NCI-H446 (cell line): Measurements from ENCODE around the gene DNAI4.
A peak's percentile ranks its signal among the peaks of the same experiment; 100 is the strongest.
"Not testable (repeated sequence)": the region's sequence is repeated elsewhere in the genome, so short reads cannot be mapped to it uniquely, and the experiment has no call there.

Experiments
- DNase-seq, 2 experiments: peaks; one replicate each; lab custom pipeline; 2025; lab: John Stamatoyannopoulos, UW

The DNAI4 gene

GRCh38 chr1:66924756-66925557 lies at the start of gene DNAI4, which contains the start of gene MIER1:
TSS of gene DNAI4 (minus strand) at chr1:66924856. CDS start at chr1:66924831, 25 bp downstream.
TSS of gene MIER1 (plus strand) at chr1:66924990. CDS start at chr1:66925029, 39 bp downstream.
- DNase-seq = peak; percentile 99 to 100

DNA sequence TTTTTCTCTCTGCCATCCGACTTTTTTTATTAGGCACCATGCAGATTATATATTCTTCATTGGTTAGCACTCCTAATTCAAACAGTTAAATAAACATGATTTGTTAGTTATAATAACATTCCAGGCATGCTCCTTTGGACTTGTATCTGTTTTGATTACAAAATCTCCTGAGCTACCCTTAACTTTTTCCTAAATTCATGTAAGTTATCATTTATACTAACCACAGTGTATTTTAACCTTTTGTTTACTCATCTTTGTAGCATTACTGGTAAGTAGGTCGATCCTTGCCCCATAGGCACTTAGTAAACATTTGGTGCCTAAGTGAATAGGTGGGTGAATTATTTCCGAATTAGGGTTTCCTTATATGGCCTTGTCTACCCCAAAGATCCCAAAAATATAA lies 43.9 kb upstream of the DNAI4 start:
- no peak for DNase-seq

GRCh38 chr1:66966188-66966873 lies 41.7 kb upstream of the DNAI4 start:
- not testable (repeated sequence) for DNase-seq

- no peak for DNase-seq
These were observed 33.3 kb upstream of the DNAI4 start for GRCh38 chr1:66957938-66958337.

GRCh38 chr1:66954208-66954607 lies 29.6 kb upstream of the DNAI4 start:
- DNase-seq = no peak

DNA sequence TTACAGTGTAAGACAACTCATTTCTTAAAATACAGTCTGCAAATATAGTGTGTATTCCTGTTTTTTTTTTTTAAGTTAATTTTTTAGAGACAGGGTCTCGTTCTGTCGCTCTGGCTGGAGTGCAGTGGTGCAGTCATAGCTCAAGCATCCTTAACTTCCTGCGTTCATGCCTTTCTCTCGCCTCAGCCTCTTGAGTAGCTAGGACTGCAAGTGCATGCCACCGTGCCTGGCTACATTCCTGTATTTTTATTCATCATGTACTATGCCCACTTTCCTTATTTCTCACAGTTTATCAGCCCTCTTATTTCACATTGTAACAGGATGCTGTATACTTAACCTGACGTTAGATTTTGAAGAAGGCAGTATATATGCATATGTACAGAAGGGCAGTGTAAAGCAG lies 26.9 kb upstream of the DNAI4 start:
- no peak for DNase-seq

DNA sequence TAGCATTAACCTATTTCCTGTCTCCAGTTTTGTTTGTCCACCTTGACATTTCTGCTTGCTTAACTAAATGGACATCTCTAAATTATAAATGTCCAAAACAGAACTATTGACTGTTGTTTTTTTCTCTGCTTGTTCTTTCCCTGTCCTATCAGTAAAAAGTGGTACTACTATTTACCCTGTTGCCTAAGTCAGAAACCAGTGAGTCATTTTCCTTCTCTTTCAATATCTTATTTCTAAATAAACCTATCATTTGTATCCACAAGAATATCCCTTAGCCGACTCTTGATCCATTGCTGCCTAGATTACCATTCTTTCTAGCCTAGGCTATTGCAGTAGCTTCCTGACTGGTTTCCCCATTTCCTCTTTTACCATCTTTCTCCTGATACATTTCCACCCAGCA lies 22.6 kb upstream of the DNAI4 start:
- no peak for DNase-seq

- no peak for DNase-seq
These were observed 20.7 kb upstream of the DNAI4 start for GRCh38 chr1:66945316-66945715.

DNA sequence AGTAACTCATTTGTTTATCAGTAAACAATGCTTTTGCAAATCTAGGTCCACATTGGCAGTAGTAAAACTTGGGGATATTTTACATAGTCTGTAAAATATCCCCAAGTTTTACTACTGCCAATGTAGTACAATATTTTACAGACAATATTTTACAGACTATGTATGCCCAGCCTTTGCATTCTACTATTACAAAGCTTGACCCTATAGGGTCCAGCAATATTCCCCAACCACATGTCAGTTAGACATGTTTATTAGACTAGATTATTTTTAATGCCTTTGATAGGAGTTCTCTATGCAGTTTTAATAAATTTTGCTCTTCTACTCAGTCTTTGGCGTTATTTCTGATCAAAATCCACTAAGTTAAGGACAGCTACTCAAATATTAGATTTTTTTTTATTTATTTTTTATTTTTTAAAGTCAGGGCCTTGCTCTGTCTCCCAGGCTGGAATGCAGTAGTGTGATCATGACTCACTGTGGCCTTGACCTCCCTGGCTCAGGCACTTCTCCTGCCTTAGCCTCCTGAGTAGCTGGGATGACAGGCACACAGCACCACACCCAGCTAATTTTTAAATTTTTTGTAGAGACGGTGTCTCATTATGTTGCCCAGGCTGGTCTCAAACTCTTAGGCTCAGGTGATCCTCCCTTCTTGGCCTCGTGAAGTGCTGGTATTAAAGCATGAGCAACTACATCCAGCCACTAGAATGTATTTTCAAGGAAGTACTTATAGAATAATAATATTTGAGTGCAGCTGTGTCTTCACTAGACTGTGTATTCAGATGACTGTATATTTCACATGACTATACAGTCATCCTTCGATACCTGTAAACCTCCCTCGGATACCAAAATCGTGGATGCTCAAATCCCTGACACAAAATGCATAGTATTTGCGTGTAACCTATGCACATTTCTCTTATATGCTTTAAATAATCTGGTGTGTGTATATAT lies 19.9 kb upstream of the DNAI4 start:
- DNase-seq = no peak

GRCh38 chr1:66943361-66943969 lies 18.8 kb upstream of the DNAI4 start:
- DNase-seq = no peak

GRCh38 chr1:66940981-66941380 lies 16.3 kb upstream of the DNAI4 start:
- DNase-seq = no peak

GRCh38 chr1:66938613-66939012 lies 14.0 kb upstream of the DNAI4 start:
- DNase-seq = no peak

DNA sequence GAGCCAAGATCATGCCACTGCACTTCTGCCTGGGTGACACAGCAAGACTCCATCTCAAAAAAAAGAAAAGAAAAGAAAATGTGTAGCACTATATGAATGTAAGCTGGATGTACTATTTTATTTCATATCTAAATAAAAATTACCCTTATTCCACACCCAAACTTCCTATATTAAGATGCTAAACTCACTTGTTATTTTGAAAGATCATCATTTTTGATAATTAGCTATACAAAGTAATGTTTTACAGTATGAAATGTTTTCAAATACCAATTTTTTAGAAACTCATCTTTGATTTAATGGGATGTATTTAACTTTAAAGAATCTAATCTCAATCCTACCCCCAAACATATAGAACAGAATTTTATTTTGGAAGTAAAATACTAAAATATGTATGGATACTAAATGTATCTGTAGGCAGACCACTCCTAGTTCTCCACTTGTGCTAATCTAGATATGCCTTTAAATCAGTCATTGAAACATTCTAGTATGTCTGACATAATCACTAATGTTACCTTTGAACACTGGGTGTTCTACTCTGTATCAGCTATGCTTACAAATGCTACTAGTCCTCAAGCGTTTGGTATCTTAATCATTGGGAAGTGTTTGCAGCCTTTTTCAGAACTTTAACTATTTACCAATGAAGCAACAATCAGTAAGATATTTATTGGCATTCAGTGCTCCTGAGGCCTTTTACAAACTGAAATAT lies 13.0 kb upstream of the DNAI4 start:
- no peak for DNase-seq

- no peak for DNase-seq
These were observed 9.4 kb upstream of the DNAI4 start for GRCh38 chr1:66933887-66934700.

GRCh38 chr1:66932291-66932690 lies 7.6 kb upstream of the DNAI4 start:
- DNase-seq = no peak

DNA sequence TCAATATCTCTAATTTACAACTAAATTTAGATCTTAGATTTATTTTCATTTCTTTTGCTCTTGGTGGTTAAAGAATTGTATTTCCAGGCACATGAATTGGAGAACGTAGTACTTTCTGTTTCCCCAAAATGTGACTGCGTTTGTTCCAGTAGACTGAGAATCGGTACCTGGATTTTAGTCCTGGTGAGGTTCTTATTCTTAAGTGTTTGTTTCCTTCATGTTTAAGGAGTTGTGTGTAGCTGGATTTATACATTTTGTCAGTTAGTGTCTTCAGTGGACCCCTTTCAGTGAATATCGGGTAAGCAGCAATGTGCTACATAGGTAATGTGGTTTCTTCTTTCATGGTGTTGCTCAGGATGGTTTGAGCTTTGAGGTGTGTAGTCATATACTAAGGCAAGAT lies 6.9 kb upstream of the DNAI4 start:
- DNase-seq = no peak

GRCh38 chr1:66930823-66931174 lies 6.1 kb upstream of the DNAI4 start:
- DNase-seq = no peak

DNA sequence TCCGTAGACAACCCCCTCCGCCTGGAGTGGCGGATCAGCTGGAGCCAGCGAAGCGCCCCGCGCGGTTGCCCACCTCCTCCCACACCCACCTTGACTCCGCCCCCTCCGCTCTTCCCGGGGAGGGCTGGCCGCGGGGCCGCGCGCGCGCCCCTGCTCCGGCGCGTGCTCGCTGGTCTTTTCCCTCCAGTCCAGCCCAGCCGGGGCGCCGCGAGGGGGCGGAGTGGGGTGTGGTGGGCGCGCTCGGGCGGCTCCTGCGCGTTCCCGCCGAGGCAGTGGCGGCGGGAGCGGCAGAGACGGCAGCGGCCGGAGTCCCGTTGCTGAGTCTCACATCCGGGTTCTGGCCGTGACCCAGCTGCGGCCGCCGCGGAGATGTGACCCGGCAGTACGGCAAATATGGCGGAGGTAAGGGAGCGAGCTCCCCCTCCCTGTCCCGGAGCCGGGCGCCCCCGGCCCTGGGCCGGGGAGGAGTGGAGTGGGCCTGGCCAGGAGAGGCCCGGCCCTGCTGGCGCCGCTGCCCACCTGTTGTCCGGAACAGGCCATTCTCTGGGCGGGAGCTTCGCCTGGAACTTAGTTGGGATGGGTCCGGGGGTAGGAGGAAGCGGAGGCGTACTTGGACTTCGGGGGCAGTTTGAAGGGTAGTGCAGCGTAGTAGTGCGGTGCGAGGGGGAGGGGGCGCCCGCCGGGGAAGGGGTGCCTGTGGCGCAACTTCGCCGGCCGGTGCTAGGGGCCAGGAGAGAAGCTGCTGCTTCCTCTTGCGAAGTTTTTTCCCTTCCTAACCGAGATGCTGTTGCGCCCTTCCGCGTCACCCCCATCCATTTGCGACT lies 5.6 kb upstream of the DNAI4 start:
- peak; percentile 89 to 96 for DNase-seq

DNA sequence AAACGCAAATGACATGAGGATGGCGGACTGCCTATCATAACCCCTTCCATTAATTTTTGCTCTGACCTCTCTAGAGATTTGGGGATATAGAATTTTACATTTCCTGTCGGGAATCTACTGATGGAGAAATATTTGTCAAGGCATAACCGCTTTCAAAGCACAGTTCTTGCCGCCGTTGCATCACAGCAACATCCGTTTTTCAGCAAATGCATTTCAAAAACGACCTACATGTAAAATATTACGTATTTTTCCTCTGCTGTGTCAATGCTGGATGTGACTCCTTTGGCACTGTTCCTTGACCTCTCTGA lies 5.0 kb upstream of the DNAI4 start:
- DNase-seq = no peak
